NCI-H524 treated with DMSO at 0.1 percent for 48 hours (cell line): ENCODE data around the gene WDR87.

Experiments
- DNase-seq: peaks from one replicate; lab custom pipeline; 2025; lab: John Stamatoyannopoulos, UW

The WDR87 gene

GRCh38 chr19:37905946-37906868 lies at the start of gene WDR87:
Gene WDR87, minus strand, starts transcription at chr19:37906594. Its CDS starts 8,355 bp downstream, at chr19:37898239.
- peak; percentile 51 for DNase-seq

DNA sequence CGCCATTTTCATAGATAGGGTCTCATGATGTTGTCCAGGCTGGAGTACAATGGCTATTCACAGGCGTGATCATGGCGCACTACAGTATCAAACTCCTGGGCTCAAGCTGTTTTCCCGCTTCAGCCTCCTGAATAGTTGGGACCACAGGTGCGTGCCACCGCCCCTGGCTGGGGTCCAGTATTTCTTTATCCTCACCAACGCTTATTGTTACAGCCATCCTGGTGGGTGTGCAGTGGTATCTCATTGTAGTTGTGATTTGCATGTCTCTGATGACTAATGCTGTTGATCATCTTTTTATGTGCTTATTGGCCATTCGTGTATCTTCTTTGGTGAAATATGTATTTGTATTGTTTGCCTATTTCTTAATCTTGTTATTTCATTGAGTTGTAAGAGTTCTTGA lies 49.6 kb upstream of the WDR87 start:
- DNase-seq, result no peak

- no peak for DNase-seq
Observed at GRCh38 chr19:37954421-37954874, 48.1 kb upstream of the WDR87 start.

- no peak for DNase-seq
Observed at GRCh38 chr19:37953918-37954303, 47.5 kb upstream of the WDR87 start.

GRCh38 chr19:37953171-37953917 lies 47.0 kb upstream of the WDR87 start:
- DNase-seq, result no peak

- no peak for DNase-seq
Observed at GRCh38 chr19:37951816-37952210, 45.4 kb upstream of the WDR87 start.

GRCh38 chr19:37950471-37951175 lies 44.2 kb upstream of the WDR87 start:
- DNase-seq, result no peak

DNA sequence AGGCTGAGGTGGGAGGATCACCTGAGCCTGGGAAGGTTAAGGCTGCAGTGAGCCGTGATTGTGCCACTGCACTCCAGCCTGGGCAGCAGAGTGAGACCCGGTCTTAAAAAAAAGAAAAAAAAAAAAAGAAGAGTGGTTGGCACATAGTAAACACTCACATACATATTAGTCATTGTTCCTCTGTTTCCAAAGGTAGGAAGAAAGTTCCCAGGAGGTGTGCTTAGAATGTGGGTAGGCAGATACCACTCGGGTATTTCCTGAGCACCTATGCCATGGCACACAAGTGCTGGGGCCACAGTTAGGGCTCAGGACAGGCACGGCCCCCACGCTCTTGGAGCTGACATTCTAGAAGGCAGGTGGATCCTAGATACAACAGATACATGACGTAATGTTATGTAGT lies 42.0 kb upstream of the WDR87 start:
- DNase-seq, result no peak

DNA sequence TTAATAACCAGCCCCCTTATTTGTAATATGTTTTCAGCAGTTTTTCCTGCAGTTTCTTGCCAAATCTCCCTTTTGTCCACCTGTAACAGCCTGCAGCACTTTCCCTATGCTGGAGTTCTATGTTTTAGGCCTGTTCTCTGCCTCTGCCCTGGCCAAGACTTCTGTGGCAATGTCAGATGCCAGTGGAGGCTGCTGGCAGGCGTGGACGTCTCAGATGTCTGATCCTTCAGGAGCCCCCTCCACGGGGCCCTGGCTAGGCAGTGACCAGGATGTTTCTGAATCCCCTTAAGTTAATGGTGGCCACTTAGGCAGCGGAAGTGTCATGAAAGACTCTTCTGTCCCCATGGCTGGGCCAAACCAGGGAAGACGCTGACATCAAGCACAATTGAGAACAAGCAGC lies 41.4 kb upstream of the WDR87 start:
- DNase-seq, result no peak

GRCh38 chr19:37946132-37946531 lies 39.7 kb upstream of the WDR87 start:
- DNase-seq, result no peak

- DNase-seq, result no peak
Observed at GRCh38 chr19:37943480-37943879, 37.1 kb upstream of the WDR87 start.

- no peak for DNase-seq
Observed at GRCh38 chr19:37942516-37942902, 36.1 kb upstream of the WDR87 start.

DNA sequence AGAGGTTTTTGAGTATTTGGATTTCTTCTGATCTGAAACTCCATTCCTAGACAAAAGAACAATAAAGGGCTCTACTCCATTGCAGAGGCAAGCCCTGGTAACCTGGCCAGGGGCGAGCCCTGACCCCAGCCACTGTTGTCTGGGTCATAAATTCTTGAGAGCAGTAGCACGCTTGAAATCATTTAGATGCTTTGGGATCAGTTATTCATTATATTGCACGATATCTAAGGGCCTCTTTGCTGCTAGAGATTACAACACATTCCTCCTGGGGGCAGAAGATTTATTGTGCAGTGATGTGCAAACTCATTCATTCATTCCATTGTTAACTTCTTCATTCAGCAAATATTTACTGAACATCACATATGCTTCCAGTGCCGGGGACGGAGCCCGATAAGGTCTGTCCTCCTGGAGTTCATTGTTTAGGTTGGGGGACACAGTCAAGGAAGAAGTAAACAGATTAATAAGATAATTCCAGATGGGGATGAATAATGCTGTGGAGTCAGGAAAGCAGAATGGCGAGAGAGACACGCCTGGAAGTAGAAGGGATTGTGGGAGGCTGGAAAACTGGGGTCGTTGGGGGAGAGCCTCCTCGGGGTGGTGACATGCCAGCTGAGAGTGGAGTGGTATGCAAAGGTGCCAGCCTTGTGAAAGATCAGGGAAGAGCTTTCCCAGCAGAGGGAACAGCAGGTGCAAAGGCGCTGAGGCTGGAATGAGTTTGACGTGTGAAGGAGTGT lies 35.6 kb upstream of the WDR87 start:
- no peak for DNase-seq

- DNase-seq, result no peak
Observed at GRCh38 chr19:37938353-37938752, 32.0 kb upstream of the WDR87 start.

- DNase-seq, result no peak
Observed at GRCh38 chr19:37936886-37937285, 30.5 kb upstream of the WDR87 start.

- DNase-seq, result no peak
Observed at GRCh38 chr19:37936166-37936565, 29.8 kb upstream of the WDR87 start.

GRCh38 chr19:37935341-37935740 lies 28.9 kb upstream of the WDR87 start:
- no peak for DNase-seq

- DNase-seq, result no peak
Observed at GRCh38 chr19:37933937-37934358, 27.6 kb upstream of the WDR87 start.

- no peak for DNase-seq
Observed at GRCh38 chr19:37932985-37933936, 26.9 kb upstream of the WDR87 start.

GRCh38 chr19:37931881-37932655 lies 25.7 kb upstream of the WDR87 start:
- DNase-seq, result no peak
